Retina (tissue), 1 donor: Measurements from ENCODE around the gene HS3ST3A1.

Experiments used
- DNase-seq: peaks from one replicate; pipeline ENCODE4 v3.0.0-alpha.2; 2016

Gene HS3ST3A1

DNA sequence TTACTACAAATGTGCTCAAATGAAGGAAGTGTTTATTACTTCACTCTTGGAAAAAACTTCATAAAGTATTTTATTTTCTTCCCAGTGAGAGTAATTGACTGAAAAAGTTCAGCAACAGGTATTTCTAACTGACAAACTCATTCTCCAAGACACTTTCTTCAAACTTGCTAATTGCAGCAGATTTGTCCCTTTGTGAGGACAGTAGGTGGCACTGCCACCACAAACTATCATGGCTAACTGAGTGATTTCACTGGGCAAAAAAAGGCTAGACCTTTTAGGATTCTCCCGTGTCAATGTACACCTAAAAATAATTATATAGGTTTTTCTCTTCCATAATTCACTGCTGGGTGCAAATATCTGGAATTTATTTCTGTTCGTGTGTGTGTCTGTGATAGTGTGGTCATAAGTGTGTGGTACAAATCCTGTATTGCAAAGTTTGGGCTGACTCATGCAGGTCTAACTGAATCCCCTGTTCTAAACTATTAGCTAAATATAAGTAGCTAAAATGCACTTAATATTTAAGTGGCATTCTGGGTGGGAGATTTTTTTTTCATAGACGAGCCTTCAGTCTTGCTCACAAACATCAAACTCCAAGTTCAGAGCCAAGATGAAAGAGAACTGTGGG, 3.9 kb downstream of the HS3ST3A1 start:
- DNase-seq, result peak; percentile 41

DNA sequence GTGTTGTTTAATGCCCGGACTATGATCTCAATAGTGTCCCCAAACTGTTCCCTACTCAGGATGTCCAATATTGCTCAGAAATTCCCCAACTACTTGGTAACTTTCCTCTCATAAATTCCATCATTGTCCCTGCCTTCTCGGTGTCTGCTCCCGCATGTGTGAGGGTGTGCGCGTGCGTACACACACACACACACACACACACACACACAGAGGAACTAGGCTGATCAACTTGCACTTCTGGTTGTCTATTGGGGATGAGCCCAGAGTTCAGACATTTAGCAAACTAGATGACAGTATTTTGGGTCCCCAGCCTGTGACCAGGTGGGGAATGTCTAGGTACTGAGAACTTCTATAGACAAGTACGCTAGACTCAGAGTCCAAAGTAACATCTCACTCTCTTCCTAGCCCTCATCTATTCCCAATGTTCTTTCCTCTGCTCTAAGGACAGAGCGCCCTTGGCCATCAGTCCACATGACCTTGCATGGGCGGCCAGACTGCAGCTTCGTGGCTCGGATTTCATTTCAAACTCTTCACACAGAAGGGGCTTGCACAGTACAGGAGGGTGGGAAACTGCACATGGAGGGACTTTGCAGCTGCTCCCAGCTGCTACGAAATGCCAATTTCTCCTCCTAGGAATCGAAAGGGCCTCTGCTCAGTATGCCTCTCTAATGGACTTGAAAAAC, 5.3 kb downstream of the HS3ST3A1 start:
- no peak for DNase-seq

DNA sequence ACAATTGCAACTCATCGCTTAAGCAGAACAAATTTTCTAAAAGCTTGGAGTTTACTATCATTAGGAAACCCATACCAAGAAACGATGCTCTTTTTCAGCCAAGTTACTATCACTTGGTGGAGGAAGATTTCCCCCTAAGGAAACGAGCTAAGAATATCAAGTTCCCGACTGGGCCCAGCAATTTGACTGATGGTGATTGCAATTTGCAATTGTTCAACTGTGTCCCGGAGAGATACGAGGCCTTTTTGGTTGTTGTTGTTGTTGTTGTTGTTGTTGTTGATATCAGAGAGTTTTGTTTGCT, 6.2 kb downstream of the HS3ST3A1 start:
- no peak for DNase-seq

DNA sequence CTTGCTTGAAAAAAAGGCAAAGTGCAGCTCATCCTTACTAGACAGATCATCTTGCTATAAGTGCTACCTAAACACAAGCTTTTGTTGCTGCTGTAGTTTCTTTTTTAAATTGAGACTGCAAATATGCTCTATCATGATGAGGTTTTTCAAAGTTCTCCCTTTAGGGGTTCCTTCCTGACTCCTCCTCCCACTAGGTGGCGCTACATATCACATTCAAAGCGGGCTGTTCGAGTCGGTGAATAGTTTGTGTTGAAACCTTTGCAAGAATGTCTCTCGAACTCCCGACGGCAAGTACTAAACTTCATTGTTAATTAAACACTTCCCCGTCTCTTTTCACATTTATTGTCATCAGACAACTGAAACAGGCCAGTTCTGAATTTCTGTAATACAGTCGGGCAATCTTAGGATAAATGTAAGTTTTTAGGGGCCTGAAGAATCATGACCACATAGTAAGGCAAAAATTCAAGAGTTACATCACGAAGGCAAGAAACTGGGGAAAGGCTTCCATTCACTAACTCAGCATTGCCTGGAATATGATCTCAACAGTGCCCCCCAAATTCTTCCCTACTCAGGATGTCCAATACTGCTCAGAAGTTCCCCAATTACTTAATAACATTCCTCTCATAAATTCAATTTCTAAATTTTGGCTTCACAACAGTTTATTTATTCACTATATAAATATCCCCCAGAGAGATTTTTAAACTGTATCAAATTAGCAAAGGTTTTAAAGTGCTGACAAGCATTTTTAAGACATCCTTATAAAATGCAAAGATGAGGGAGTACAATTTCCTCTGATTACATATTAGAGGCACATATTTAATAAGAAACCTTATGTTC, 6.7 kb downstream of the HS3ST3A1 start:
- DNase-seq, result peak; percentile 70

DNA sequence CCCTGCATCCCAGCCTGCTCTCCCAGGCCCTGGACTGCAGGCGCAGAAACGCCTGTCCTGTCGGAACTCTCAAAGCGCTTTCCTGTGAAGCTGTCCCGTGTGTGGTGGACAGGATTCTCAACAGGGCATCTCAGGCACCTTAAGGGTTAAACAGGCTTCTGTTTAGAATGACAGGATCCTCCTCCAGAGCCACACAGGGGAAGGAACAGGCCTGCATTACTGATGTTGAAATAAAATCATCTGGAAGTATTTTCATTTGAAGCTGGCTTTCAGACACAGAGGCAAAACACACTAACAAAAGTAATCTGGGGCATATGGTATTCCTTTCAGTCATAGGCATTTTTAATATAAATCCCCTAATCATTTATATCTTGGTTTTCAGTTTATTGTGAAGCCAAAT, 7.4 kb downstream of the HS3ST3A1 start:
- DNase-seq, result no peak

DNA sequence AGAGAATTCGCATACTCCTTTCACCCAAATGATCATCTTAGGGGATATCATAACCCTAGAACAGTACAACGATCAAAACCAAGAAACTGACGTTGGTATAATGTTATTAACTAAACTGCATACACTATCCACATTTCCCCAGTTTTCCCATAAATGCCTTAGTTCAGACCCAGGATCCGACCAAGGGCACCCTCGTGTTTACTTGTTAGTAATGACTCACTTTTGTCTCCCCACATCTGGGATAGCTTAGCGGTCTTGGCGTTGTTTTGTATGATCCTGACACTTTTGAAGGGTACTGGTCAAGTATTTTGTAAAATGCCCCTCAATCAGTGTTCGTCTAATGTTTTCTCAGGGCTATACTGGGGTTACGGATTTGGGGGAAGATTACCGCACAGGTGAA, 8.0 kb downstream of the HS3ST3A1 start:
- DNase-seq, result no peak

DNA sequence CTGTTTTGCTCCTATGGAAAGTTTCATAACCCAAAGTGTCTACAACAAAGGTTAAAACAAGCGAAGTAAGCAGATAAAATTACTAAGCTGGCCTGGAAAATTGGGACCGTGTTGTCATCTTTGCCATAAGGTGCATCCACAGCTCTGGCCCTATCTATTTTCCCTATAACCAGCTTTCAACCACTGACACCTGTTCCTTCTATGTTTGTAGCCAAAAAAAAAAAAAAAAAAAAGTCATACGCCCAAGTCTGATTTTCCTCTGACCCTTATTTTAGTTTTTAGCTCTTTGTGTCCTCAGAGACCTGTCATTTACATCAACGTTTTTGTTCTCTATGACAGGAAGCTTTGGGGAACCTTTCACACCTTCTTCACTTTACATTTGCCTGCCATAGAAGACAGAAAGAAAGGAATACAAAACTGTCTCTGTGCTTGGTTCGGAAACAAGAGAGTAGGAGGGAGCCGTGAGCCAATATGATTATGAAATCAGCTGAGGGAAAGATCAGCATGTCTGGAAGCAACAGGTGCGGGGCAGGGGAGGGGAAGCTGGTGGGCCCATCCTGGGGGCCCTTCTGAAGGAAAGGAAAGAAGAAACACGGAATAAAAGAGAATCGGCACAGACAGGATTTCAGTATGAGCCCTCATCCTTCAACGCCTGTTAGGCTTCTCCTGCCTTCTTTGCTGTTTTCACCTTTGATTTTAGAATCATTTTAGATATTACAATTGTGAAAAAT, 8.5 kb downstream of the HS3ST3A1 start:
- no peak for DNase-seq

DNA sequence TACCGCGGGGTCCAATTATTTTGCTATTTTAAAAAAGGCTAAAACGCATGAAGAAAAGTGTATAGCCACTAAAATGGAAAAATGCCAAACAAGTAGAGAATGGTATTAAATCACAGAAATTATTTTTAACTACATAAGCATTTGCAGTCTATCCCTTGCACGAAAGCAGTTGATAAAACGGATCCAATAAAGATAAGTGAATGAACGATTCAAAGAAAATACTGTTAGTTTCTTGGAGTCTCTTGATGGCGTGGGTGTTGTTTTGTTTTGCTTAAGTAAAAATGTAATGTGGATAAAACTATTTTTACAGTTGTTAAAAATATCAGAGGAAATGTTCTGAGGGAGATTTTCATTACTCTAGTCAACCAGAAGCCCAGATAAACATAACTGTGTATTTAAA, 9.3 kb downstream of the HS3ST3A1 start:
- no peak for DNase-seq

DNA sequence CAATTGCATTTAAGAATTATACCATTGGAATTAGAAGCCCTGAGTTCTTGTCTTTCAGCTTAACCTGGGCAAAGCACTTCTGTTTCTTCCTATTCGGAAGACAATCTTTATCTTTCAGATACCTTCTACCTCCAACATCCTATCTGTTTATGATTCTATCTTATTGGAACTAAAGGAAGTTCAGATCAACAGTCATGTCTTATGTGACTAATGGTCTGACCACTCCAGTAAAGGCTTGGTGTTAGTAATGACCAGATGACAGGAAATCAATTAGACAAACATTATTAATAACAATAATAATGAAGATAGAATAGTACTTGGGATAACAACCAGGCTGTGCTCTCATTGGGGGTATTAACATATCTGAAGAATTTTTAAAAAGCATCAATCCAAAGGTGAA, 11.3 kb downstream of the HS3ST3A1 start:
- DNase-seq, result no peak

DNA sequence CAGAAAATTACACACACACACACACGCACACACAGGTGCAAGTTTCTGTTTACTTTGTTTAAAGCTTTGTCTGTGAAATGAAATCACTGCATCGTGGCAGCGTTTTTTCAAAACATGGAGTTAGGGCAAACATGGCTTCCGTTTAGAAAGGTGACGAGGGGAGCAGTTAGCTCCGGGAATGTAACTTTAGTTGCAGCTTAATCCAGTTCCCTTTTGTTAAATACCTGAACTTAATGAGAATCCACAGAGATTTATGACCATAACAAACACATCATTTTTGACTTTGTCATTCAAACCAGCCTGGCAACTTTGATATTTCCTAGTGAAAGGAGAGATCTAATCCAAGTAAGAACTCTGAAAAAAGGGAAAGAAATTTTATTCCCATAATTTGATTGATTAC, 12.1 kb downstream of the HS3ST3A1 start:
- DNase-seq, result no peak

DNA sequence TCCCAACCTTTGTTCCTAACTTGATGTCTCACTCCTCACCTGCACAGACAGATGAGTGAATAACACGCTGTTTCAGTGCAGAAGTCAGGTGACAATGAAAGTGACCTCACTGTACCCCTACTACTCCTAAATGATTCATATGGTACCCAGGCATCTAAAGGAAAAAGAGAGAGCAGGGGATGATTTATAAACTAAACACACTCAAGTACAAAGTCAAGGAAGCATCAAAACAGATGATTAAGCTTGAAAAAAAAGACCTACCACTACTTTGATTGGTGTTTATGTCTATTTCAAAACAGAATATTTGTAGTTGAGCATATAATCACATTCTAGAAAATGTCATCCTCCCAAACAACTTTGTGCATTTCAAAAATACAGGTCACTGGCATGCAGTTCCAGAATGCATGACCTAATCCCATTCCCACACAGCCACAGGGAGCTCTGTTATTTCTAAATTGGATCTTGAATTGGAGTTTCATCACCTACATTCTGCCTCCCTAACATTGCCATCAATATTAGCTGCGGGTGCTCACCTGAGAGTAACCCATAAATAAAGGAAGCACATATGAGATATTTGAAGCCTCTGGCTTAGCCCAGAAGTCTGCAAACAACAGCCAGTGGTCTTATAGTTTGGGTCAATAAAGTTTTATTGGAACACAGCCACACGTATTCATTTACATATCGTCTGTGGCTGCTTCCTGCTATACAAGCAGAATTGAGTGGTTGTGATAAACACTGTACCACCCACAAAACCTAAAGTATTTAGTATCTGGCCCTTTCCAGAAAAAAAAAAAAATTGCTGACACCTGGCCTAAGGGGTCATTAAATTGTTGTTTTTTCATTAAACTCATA, 14.0 kb downstream of the HS3ST3A1 start:
- no peak for DNase-seq

DNA sequence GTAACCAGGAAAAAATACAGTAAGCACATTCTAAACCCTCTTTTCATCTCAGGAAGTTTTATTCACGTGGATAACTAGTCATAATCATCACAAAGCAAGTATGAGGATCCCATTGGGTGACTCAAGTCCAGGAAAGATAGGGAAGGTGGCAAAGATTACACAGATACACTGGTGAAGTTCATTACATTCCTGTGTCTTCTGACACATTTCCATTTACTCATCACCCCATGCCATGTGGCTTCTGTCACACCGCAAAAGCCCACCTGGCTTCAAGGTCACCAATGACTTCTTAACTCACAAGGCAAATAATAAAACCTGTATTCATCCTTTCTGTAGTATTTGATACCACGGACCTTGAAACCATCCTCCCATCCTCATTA, 17.0 kb downstream of the HS3ST3A1 start:
- no peak for DNase-seq

DNA sequence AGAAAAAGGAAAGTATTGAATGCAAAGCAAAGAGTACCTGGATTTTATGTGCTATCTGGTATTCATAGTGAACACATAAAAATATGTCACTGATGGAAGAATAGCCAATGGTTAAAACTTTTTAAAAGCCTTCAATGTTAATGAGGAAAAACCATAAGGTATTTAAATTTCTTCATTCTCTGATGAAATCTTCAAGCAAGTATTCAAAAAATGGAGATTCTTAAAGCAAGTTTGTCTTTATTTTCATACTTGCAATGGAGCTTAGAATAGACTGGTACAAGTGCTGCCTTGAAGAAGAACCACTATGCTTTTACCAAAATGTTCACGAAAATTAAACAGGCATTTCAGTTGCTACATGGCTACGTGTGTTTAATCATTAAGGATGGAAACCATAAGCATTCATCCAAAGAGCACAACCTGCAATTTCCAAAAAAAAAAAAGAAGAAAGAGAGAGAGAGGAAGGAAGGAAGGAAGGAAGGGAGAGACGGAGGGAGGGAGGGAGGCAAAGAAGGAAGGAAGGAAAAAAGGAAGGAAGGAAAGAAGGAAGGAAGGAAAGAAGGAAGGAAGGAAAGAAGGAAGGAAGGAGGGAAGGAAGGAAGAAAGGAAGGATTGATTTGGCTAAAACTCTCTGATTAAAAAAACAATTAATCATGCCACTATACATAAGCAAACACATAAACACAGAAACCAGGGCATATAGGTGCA, 17.6 kb downstream of the HS3ST3A1 start:
- no peak for DNase-seq

DNA sequence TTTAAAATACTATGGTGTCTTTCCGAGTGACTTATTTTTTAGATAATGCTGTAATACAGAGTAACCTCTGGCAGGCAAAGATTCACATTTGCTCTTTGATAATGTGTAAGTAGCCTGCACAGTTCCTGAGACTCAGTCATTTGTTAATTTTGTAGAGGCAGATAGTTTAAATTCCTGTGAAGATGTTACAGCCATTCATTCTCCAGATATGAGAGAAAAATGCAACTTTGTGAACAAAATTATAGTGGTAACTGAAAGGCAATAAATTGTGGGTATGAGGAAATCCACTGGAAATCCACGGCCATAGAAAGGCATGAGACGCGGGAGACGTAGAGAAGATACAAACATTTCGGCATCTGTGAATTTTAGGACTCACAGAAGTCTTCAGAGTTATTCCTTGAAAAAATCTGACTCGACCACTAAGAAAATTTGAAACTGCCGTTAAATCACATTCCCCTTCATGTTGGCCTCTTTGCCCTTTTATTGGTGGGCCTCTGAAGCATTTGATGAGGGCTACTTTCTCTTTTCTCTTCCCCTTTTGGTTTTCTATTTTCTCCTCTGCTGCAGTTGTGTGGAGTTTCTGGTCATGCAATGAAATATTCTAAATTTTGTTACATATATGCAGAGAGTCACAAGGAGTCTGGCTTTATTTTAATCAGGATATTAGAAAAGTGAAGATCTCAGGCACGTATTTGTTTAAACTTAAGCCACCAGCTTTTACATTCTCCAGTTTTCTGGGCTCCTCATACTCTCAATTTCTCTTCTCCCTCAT, 18.8 kb downstream of the HS3ST3A1 start:
- no peak for DNase-seq

DNA sequence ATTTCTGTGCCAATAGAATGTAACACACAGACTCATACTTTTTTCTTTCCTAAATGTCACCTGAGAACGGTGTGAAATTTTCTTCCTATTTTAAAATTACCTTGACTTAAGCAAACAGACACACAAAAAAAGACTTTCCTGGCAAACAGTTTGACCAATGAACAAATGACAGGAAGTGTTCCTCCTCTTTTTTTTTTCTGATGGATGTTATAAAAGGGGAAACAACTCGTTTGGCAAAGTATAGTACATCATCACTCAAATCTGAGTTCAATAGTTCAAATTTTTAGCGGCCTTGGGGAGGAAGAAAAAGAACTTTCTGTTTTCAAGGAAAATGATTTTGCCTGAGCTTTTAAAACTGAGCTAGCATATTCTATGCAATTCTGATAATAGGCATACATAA, 19.8 kb downstream of the HS3ST3A1 start:
- DNase-seq, result no peak

DNA sequence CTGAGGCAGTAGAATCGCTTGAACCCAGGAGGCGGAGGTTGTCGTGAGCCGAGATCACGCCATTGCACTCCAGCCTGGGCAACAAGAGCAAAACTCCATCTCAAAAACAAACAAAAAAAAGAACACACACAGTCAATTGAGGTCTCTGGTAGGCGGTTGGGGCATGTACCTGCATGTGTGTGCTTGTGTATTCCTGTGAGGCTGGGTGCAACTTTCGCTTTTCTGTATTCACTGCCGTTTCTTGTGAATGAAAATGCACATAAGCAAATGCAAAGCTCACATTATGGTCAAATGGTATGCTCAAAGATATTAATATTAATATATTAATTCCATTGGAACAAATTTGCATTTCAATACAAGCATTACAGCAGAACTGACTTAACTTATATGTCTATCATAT, 20.9 kb downstream of the HS3ST3A1 start:
- DNase-seq, result no peak

DNA sequence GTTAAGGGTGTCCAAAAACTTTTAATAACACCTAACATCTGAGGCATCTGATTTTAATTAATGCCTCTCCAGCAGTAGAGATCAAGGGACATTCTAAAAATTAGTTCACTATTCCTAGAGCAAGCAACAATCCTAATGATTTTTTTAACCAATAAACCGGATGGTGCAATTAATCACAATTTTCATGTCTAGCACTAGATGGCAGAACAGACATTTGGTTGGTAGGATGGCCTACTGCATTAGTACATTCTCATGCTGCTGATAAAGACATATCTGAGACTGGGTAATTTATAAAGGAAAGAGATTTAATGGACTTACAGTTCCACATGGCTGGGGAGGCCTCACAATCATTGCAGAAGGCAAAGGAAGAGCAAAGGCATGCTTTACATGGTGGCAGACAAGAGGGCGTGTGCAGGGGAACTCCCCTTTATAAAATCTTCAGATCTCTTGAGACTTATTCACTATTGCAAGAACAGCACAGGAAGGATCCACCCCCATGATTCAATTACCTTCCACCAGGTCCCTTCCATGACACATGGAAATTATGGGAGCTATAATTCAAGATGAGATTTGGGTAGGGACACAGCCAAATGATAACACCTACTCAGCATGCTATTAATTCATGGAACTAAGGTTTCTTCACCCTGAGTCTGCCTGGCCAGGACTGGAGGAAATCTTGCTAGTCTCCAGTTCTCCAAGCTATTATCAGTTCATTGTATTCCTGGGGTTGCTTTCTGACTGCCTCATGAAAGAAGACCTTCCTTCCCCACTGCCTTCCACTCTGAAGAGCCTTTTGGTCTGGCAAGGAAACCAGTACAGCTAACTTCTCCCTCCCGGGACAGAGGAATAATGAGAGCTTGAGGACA, 24.8 kb downstream of the HS3ST3A1 start:
- no peak for DNase-seq

DNA sequence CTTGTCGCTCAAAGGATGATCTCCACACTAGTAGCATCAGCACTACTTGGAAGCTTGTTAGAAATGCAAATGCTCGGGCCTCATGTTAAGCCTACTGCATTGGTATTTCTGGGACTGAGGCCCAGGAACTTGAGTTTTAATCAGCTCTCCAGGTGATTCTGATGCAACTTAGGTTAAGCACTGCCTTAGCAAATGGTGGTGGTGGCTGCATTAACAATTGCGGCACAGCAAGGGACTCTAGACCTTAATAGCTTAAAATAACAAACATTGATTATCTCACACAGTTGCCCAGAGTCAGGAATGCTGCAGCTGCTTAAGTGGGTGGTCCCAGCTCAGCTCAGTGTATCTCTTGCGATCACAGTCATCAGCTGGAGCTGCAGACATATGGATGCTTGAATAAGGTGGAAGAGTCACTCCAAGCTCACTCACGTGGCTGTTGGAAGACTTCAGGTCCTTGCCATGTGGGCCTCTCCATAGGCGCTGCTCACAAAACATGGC, 25.8 kb downstream of the HS3ST3A1 start:
- DNase-seq, result no peak

DNA sequence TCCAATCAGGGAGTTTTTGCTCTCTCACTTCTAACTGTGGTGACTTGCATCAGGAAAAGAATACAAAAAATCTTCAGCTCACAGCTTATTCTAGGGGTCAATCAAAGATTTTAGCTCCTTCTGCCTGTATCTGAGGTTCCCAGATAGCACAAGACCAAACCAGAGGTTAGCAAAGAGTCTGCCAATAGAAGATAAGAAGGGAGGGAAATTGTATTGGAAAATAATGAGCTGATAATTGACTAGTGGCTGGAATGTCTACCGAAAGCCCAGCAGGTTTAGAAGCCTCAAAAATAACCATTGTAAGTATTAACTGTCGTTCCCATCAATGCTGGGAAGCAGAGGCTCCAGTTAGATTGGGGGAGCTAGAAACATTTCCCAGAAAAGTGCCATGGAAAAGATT, 26.3 kb downstream of the HS3ST3A1 start:
- no peak for DNase-seq

DNA sequence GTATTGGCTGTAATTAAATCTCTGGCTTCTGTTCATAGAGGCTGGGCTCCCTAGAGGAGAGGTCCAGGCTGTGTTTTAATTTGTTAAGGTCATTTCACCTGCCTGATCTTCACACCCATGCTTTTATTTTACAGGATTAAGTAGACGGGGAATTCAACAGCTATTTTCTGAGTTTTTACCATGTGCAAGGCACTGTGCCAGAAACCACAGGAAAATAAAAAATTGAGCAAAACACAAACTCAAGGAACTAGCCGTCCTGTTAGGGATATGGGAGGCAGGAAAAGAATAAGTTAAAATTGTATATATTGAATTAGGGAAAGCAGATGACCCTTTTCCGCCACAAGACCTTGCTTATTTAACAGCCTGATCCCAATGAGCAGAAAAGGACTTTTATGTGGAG, 29.1 kb downstream of the HS3ST3A1 start:
- no peak for DNase-seq
